PC-3 (cell line): Measurements from ENCODE around the gene GPRIN3. TPM values are rescaled to one million over a fixed set of nuclear protein-coding genes. Genes with fewer than 3 reads are reported as not detected.

Experiments used
- ATAC-seq: fragments of 200-7000 bp; cut with Tn5 transposase; 2 replicates; pipeline ENCODE4 v1.9.1; 2020; ENCODE audit warnings: mild to moderate bottlenecking, moderate library complexity
- BruUV-seq: library from RNA; stranded (reverse); fragments of 400-500 nt; replicated peaks from 2 replicates; lab custom pipeline; 2021; lab: Mats Ljungman, UMichigan
- CTCF ChIA-PET: fragments of 300-600 bp; sonication (Branson Sonifier 250); formaldehyde crosslinking; loops from one replicate; lab custom pipeline; 2022; ENCODE audit warnings: antibody characterized with exemption; lab: Charles Lee
- POLR2A ChIA-PET: fragments of 300-600 bp; sonication (Branson Sonifier 250); formaldehyde crosslinking; loops from one replicate; lab custom pipeline; 2022; ENCODE audit warnings: antibody characterized with exemption; ENCODE audit not compliant: unreplicated experiment; lab: Charles Lee
- DNase-seq: peaks from one replicate; pipeline ENCODE4 v3.0.0-alpha.2; 2015
- H2AFZ ChIP-seq: fragments of 300-600 bp; sonication (generic); 2 replicates; pipeline ENCODE4 v1.6.0; 2016; ENCODE audit warnings: antibody characterized with exemption, low read length
- H3F3A ChIP-seq: fragments of 300-600 bp; sonication (generic); one replicate; pipeline ENCODE4 v1.6.0; 2017; ENCODE audit warnings: antibody characterized with exemption, low read length, control low read depth, mild to moderate bottlenecking; ENCODE audit not compliant: unreplicated experiment
- H3K27ac ChIP-seq: fragments of 300-600 bp; sonication (generic); 2 replicates; pipeline ENCODE4 v1.5.1; 2016; ENCODE audit warnings: mild to moderate bottlenecking, low read length
- H3K27me3 ChIP-seq: fragments of 300-600 bp; sonication (generic); 2 replicates; pipeline ENCODE4 v1.6.1; 2016; ENCODE audit warnings: low read length, mixed read lengths
- H3K36me3 ChIP-seq: fragments of 300-600 bp; sonication (generic); 2 replicates; pipeline ENCODE4 v1.6.1; 2016; ENCODE audit warnings: low read depth, mixed run types, low read length, mixed read lengths
- H3K4me1 ChIP-seq: fragments of 300-600 bp; sonication (generic); 2 replicates; pipeline ENCODE4 v1.5.1; 2016; ENCODE audit warnings: low read length; ENCODE audit not compliant: insufficient read depth
- H3K4me2 ChIP-seq: fragments of 300-600 bp; sonication (generic); 2 replicates; pipeline ENCODE4 v1.6.0; 2016; ENCODE audit warnings: low read length
- H3K4me3 ChIP-seq: fragments of 300-600 bp; sonication (generic); 2 replicates; pipeline ENCODE4 v1.5.1; 2016; ENCODE audit warnings: mild to moderate bottlenecking, low read length, mixed read lengths
- H3K79me2 ChIP-seq: fragments of 300-600 bp; sonication (generic); 2 replicates; pipeline ENCODE4 v1.6.1; 2017; ENCODE audit warnings: low read length, mixed read lengths
- H3K9ac ChIP-seq: fragments of 300-600 bp; sonication (generic); 2 replicates; pipeline ENCODE4 v1.6.0; 2016; ENCODE audit warnings: mild to moderate bottlenecking, low read length
- H3K9me2 ChIP-seq: fragments of 300-600 bp; sonication (generic); replicated peaks from 2 replicates; pipeline ENCODE4 v1.6.1; 2016; ENCODE audit warnings: mixed run types, low read length, mixed read lengths
- H3K9me3 ChIP-seq: fragments of 300-600 bp; sonication (generic); 2 replicates; pipeline ENCODE4 v1.6.1; 2016; ENCODE audit warnings: low read length, mixed read lengths
- H4K20me1 ChIP-seq: fragments of 300-600 bp; sonication (generic); 2 replicates; pipeline ENCODE4 v1.6.1; 2016; ENCODE audit warnings: low read length, mixed read lengths
- EZH2 ChIP-seq: fragments of 300-600 bp; sonication (generic); IDR thresholded peaks from one replicate; pipeline ENCODE4 v1.6.1; 2017; ENCODE audit warnings: antibody characterized with exemption, mild to moderate bottlenecking, low read length; ENCODE audit not compliant: unreplicated experiment
- EZH2phosphoT487 ChIP-seq: fragments of 300-600 bp; sonication (generic); IDR thresholded peaks from 2 replicates; pipeline ENCODE4 v1.6.1; 2018; ENCODE audit warnings: mild to moderate bottlenecking, antibody characterized with exemption, low read length, borderline replicate concordance
- intact Hi-C: fragments of 100-400 bp; cut with micrococcal nuclease; formaldehyde crosslinking; loops from 2 replicates; pipeline ENCODE4 v1.9.0; 2023
- total RNA-seq: library from RNA; depleted of rRNA; stranded (reverse); fragments of >200 nt; gene quantifications from 2 replicates; pipeline ENCODE4 v1.2.3, GENCODE V29; 2014
- TF ChIP-seq, protein P1 (sequence below): fragments of 300-600 bp; sonication (generic); conservative IDR thresholded peaks from 2 replicates; pipeline ENCODE4 v1.5.1; 2017; ENCODE audit warnings: antibody characterized with exemption, low read depth, mild to moderate bottlenecking, low read length

Gene GPRIN3
- total RNA-seq, 1 experiment from 2014 or later: not detected

GRCh38 chr4:89268679-89269078, 38.9 kb downstream of the GPRIN3 start:
- H3K9me3 ChIP-seq: no peaks in the 10 kb centered on the region
- BruUV-seq: no TSS peak
- no peaks in the 10 kb centered on the region for H3K4me1 ChIP-seq
- no peaks in the 10 kb centered on the region for H3K9me2 ChIP-seq
- H3K79me2 ChIP-seq: no peaks in the 10 kb centered on the region
- ATAC-seq (no peak), DNase-seq (no peak)
- no peaks in the 10 kb centered on the region for H3F3A ChIP-seq
- intact Hi-C loops: no loop called here
- H3K4me2 ChIP-seq: no peak overlapping the region
- H3K4me3 ChIP-seq: no peak overlapping the region
- no peaks in the 10 kb centered on the region for H4K20me1 ChIP-seq
- TF ChIP-seq EZH2phosphoT487 (no peak), EZH2 (no peak)
- TF ChIP-seq, protein P1, sequence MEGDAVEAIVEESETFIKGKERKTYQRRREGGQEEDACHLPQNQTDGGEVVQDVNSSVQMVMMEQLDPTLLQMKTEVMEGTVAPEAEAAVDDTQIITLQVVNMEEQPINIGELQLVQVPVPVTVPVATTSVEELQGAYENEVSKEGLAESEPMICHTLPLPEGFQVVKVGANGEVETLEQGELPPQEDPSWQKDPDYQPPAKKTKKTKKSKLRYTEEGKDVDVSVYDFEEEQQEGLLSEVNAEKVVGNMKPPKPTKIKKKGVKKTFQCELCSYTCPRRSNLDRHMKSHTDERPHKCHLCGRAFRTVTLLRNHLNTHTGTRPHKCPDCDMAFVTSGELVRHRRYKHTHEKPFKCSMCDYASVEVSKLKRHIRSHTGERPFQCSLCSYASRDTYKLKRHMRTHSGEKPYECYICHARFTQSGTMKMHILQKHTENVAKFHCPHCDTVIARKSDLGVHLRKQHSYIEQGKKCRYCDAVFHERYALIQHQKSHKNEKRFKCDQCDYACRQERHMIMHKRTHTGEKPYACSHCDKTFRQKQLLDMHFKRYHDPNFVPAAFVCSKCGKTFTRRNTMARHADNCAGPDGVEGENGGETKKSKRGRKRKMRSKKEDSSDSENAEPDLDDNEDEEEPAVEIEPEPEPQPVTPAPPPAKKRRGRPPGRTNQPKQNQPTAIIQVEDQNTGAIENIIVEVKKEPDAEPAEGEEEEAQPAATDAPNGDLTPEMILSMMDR: no peak
- POLR2A ChIA-PET: no interaction called here
- H3K27me3 ChIP-seq: peaks cover 19% of the 10 kb centered on the region
- no peak overlapping the region for H3K9ac ChIP-seq
- CTCF ChIA-PET: no interaction called here
- H3K36me3 ChIP-seq: no peaks in the 10 kb centered on the region
- no peak overlapping the region for H2AFZ ChIP-seq
- H3K27ac ChIP-seq: no peak overlapping the region

- POLR2A ChIA-PET: no interaction called here
- H3K27ac ChIP-seq: no peak overlapping the region
These were observed 39.8 kb downstream of the GPRIN3 start for GRCh38 chr4:89267846-89268245.

DNA sequence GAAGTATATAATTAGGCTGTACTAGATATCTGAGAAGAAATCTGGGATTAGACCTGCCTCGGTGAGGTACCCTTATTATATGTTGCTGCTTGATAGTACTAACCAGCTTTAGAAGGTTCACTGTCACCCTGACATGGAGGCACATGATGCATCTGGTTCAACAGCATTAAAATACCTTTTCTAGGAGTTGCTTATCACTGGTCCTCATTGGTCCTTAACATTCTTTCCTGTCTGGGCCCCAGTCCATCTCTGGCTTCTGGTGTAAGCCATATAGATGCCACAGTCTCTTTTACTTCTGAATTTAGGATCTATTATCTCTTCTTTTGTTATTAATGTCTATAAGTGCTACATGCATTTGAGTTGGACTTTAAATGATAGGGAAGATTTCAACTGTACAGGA, 40.2 kb downstream of the GPRIN3 start:
- intact Hi-C loops: no loop called here
- no peak overlapping the region for H3K4me2 ChIP-seq
- H3K9ac ChIP-seq: no peak overlapping the region
- no peak overlapping the region for H3K4me3 ChIP-seq
- no peak for DNase-seq
- no peaks in the 10 kb centered on the region for H3K36me3 ChIP-seq
- no peak overlapping the region for H2AFZ ChIP-seq
- no peak for TF ChIP-seq EZH2phosphoT487
- TF ChIP-seq EZH2: no peak
- TF ChIP-seq, protein P1: no peak
- ChIA-PET CTCF (no interaction called here), POLR2A (no interaction called here)
- H3K9me3 ChIP-seq: no peaks in the 10 kb centered on the region
- no peaks in the 10 kb centered on the region for H4K20me1 ChIP-seq
- ATAC-seq: no peak
- H3K27me3 ChIP-seq: peaks cover 19% of the 10 kb centered on the region
- H3K9me2 ChIP-seq: no peaks in the 10 kb centered on the region
- no peak overlapping the region for H3K27ac ChIP-seq
- no peaks in the 10 kb centered on the region for H3F3A ChIP-seq
- H3K4me1 ChIP-seq: no peaks in the 10 kb centered on the region
- no TSS peak for BruUV-seq
- H3K79me2 ChIP-seq: no peaks in the 10 kb centered on the region

More at GRCh38 chr4:89267846-89268245, 39.8 kb downstream of the GPRIN3 start:
- no peaks in the 10 kb centered on the region for H3F3A ChIP-seq
- no peak overlapping the region for H2AFZ ChIP-seq
- no peak overlapping the region for H3K4me3 ChIP-seq
- intact Hi-C loops: no loop called here
- no peaks in the 10 kb centered on the region for H4K20me1 ChIP-seq
- no peak overlapping the region for H3K4me2 ChIP-seq
- no peaks in the 10 kb centered on the region for H3K9me3 ChIP-seq
- no peak for TF ChIP-seq EZH2
- no peak for TF ChIP-seq EZH2phosphoT487
- TF ChIP-seq, protein P1: no peak
- CTCF ChIA-PET: no interaction called here
- ATAC-seq (no peak), DNase-seq (no peak)
- peaks cover 19% of the 10 kb centered on the region for H3K27me3 ChIP-seq
- no peak overlapping the region for H3K9ac ChIP-seq
- H3K4me1 ChIP-seq: no peaks in the 10 kb centered on the region
- no TSS peak for BruUV-seq
- H3K79me2 ChIP-seq: no peaks in the 10 kb centered on the region
- no peaks in the 10 kb centered on the region for H3K36me3 ChIP-seq
- no peaks in the 10 kb centered on the region for H3K9me2 ChIP-seq
